ENCODE data around the gene APOBEC3A.

DNA sequence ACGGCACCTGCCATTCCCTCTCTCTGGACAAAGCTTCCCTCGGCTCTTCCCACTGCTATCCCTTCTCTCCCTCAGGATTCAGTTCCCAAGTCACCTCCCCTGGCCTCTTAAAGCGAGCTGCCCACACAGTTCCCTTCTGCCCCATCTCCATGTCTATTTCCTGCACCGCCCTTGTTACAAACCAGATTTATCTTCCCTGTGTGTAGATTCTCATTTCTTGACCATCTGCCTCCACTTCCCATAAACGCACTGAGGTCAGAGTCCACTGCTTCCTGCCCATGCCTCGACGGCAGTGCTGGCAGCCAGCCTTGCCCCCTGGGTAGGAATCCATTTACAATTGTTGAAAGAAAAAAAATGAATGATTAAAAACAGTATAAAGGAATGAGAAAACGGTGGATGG, 13.1 kb downstream of the APOBEC3A start:
- TF ChIP-seq PATZ1 (CRISPR knock-in tag; IDR thresholded peaks at IDR 0.05; ENCODE audit: borderline replicate concordance) (no peak), CSDC2 (CRISPR knock-in tag; IDR thresholded peaks at IDR 0.05) (no peak), ZC3H10 (CRISPR knock-in tag; IDR thresholded peaks at IDR 0.05) (no peak)

Measured in SK-N-SH treated with all-trans-retinoic acid at 6 μM for 48 hours (cell line).